WTC11 (cell line): ENCODE measurements around the gene TMEM80. TPM values are rescaled to one million over a fixed set of nuclear protein-coding genes. Genes with fewer than 3 reads are reported as not detected.

Experiments used
- ATAC-seq: fragments of 200-7000 bp; cut with Tn5 transposase; 2 replicates; pipeline ENCODE4 v1.10.0; 2021; ENCODE audit warnings: mild to moderate bottlenecking, moderate library complexity
- CTCF ChIA-PET: fragments of 300-600 bp; sonication (Branson Sonifier 250); formaldehyde crosslinking; loops from one replicate; lab custom pipeline; 2021; ENCODE audit warnings: antibody characterized with exemption; lab: Charles Lee
- POLR2A ChIA-PET: fragments of 350-600 bp; sonication (Branson Sonifier 250); formaldehyde crosslinking; loops from one replicate; lab custom pipeline; 2021; ENCODE audit warnings: antibody characterized with exemption; lab: Charles Lee
- DNase-seq: peaks from one replicate; pipeline ENCODE4 v3.0.0; 2021; ENCODE audit warnings: low spot score
- H3K27ac Mint-ChIP-seq: 2 replicates; pipeline ENCODE4 v1.8.0; 2021; ENCODE audit warnings: mixed read lengths
- H3K27me3 Mint-ChIP-seq: 2 replicates; pipeline ENCODE4 v1.8.0; 2021; ENCODE audit warnings: low read depth, mild to moderate bottlenecking, moderate library complexity, mixed read lengths
- H3K36me3 Mint-ChIP-seq: 2 replicates; pipeline ENCODE4 v1.8.0; 2021; ENCODE audit warnings: mixed read lengths
- H3K4me1 Mint-ChIP-seq: 2 replicates; pipeline ENCODE4 v1.8.0; 2022; ENCODE audit warnings: mixed read lengths
- H3K4me3 Mint-ChIP-seq: 2 replicates; pipeline ENCODE4 v1.8.0; 2021; ENCODE audit warnings: mild to moderate bottlenecking, moderate library complexity, mixed read lengths
- H3K9me3 Mint-ChIP-seq: 2 replicates; pipeline ENCODE4 v1.8.0; 2021; ENCODE audit warnings: mixed read lengths
- ATF3 ChIP-seq: sonication (generic); formaldehyde crosslinking; conservative IDR thresholded peaks from 2 replicates; pipeline ENCODE4 v1.8.1; 2022; ENCODE audit warnings: mild to moderate bottlenecking, missing genetic modification reagents
- CTCF ChIP-seq: fragments of 200-600 bp; IDR thresholded peaks from 2 replicates; pipeline ENCODE4 v1.8.0; 2022; ENCODE audit warnings: antibody characterized with exemption
- EMX1 ChIP-seq: fragments of 250-450 bp; sonication (Bioruptor Pico); IDR thresholded peaks from 2 replicates; pipeline ENCODE4 v1.8.0; 2021; ENCODE audit warnings: mild to moderate bottlenecking
- GRHL2 ChIP-seq: fragments of 250-450 bp; sonication (Bioruptor Pico); IDR thresholded peaks from 2 replicates; pipeline ENCODE4 v1.8.0; 2022; ENCODE audit warnings: mild to moderate bottlenecking, moderate library complexity; ENCODE audit not compliant: insufficient replicate concordance, severe bottlenecking
- MAX ChIP-seq: sonication (generic); formaldehyde crosslinking; IDR thresholded peaks from 2 replicates; pipeline ENCODE4 v1.8.0; 2022; ENCODE audit warnings: mild to moderate bottlenecking, missing genetic modification reagents
- OVOL2 ChIP-seq: fragments of 250-450 bp; sonication (Bioruptor Pico); IDR thresholded peaks from 2 replicates; pipeline ENCODE4 v1.9.0; 2021; ENCODE audit warnings: mild to moderate bottlenecking, borderline replicate concordance
- PRRX2 ChIP-seq: fragments of 250-450 bp; sonication (Bioruptor Pico); IDR thresholded peaks from 2 replicates; pipeline ENCODE4 v1.8.0; 2021; ENCODE audit warnings: mild to moderate bottlenecking
- RELA ChIP-seq: sonication (generic); formaldehyde crosslinking; IDR thresholded peaks from 2 replicates; pipeline ENCODE4 v1.8.1; 2022; ENCODE audit warnings: missing genetic modification reagents, mild to moderate bottlenecking, borderline replicate concordance
- ZNF219 ChIP-seq: sonication (generic); formaldehyde crosslinking; IDR thresholded peaks from 2 replicates; pipeline ENCODE4 v1.8.0; 2023; ENCODE audit warnings: missing genetic modification reagents, mild to moderate bottlenecking, borderline replicate concordance
- total RNA-seq: library from RNA; stranded (reverse); gene quantifications from 3 replicates; pipeline ENCODE4 v1.2.3, GENCODE V29; 2021
- TF ChIP-seq, protein P1 (sequence below): fragments of 250-450 bp; sonication (Bioruptor Pico); IDR thresholded peaks from 2 replicates; pipeline ENCODE4 v1.9.0; 2021; ENCODE audit warnings: mild to moderate bottlenecking
- TF ChIP-seq, protein P2 (sequence below): fragments of 250-450 bp; sonication (Bioruptor Pico); IDR thresholded peaks from 2 replicates; pipeline ENCODE4 v1.9.0; 2021; ENCODE audit warnings: moderate library complexity, mild to moderate bottlenecking, inconsistent platforms, borderline replicate concordance

TMEM80 gene
- total RNA-seq, 1 experiment from 2014 or later: 23.4 TPM

GRCh38 chr11:660681-661444 is 34.8 kb upstream of the TMEM80 start (continued):
- TF ChIP-seq ZNF219 (CRISPR knock-in tag): no peak
- TF ChIP-seq, protein P1, sequence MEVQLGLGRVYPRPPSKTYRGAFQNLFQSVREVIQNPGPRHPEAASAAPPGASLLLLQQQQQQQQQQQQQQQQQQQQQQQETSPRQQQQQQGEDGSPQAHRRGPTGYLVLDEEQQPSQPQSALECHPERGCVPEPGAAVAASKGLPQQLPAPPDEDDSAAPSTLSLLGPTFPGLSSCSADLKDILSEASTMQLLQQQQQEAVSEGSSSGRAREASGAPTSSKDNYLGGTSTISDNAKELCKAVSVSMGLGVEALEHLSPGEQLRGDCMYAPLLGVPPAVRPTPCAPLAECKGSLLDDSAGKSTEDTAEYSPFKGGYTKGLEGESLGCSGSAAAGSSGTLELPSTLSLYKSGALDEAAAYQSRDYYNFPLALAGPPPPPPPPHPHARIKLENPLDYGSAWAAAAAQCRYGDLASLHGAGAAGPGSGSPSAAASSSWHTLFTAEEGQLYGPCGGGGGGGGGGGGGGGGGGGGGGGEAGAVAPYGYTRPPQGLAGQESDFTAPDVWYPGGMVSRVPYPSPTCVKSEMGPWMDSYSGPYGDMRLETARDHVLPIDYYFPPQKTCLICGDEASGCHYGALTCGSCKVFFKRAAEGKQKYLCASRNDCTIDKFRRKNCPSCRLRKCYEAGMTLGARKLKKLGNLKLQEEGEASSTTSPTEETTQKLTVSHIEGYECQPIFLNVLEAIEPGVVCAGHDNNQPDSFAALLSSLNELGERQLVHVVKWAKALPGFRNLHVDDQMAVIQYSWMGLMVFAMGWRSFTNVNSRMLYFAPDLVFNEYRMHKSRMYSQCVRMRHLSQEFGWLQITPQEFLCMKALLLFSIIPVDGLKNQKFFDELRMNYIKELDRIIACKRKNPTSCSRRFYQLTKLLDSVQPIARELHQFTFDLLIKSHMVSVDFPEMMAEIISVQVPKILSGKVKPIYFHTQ: no peak

DNA sequence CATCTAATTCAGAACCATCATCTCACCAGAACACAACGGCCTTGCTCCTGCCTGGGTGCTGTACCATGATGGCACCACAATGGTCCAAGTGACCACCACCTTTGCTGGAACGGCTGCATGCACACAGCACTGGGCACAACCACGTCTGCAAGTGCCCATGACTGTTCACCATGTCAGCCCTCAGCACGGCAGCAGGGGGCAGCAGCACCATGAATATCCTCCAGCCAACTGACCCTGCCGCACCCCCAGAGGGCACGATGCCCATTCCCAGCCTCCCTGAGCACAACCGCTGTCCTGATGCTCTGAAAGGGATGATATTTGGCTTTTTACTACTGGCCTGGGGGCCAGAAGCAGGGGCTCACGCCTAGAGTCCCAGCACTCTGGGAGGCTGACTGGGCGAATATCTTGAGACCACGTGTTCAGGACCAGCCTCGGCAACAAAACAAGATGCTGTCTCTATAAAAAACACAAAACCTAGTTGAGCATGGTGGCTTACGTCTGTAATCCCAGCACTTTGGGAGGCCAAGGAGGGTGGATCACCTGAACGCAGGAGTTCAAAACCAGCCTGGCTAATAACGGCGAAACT is 32.8 kb upstream of the TMEM80 start:
- ChIA-PET POLR2A (no interaction called here), CTCF (interaction anchor here (0.6 to 1.0 kb wide), 3 partner anchors 34 to 70 kb away, joined by 3 to 4 read pairs (median 3); no protein-coding TSS in a partner anchor)
- TF ChIP-seq EMX1 (CRISPR knock-in tag) (no peak), OVOL2 (CRISPR knock-in tag) (no peak), CTCF (peak; percentile 67), ATF3 (CRISPR knock-in tag) (no peak)
- peak; percentile 79 for DNase-seq
- H3K36me3 Mint-ChIP-seq: peaks cover 31% of the 10 kb centered on the region
- peak; percentile 93 for ATAC-seq
- no peak overlapping the region for H3K4me3 Mint-ChIP-seq
- peak overlapping the region; percentile 85 for H3K27ac Mint-ChIP-seq
- no peaks in the 10 kb centered on the region for H3K27me3 Mint-ChIP-seq
- H3K4me1 Mint-ChIP-seq: no peaks in the 10 kb centered on the region
- H3K9me3 Mint-ChIP-seq: 0 out of 2 replicates have a peak, but pooled peaks cover 3% of the 10 kb centered on the region

GRCh38 chr11:665062-665703 is 30.4 kb upstream of the TMEM80 start:
- CTCF ChIA-PET: interaction anchor here (0.9 to 1.2 kb wide), 2 partner anchors 32 to 63 kb away, joined by 3 read pairs; no protein-coding TSS in a partner anchor
- H3K27me3 Mint-ChIP-seq: no peaks in the 10 kb centered on the region
- ATAC-seq (no peak), DNase-seq (no peak)
- 0 out of 2 replicates have a peak, but pooled peaks cover 3% of the 10 kb centered on the region for H3K9me3 Mint-ChIP-seq
- no peak overlapping the region for H3K4me3 Mint-ChIP-seq
- no peak overlapping the region; the same call in 1 of the 2 replicates for H3K27ac Mint-ChIP-seq
- TF ChIP-seq GRHL2 (CRISPR knock-in tag) (no peak), PRRX2 (CRISPR knock-in tag) (no peak), MAX (CRISPR knock-in tag) (no peak), RELA (CRISPR knock-in tag) (no peak)
- TF ChIP-seq, protein P2, sequence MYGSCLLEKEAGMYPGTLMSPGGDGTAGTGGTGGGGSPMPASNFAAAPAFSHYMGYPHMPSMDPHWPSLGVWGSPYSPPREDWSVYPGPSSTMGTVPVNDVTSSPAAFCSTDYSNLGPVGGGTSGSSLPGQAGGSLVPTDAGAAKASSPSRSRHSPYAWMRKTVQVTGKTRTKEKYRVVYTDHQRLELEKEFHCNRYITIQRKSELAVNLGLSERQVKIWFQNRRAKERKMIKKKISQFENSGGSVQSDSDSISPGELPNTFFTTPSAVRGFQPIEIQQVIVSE (CRISPR knock-in tag): no peak
- POLR2A ChIA-PET: no interaction called here
- peaks cover 30% of the 10 kb centered on the region for H3K36me3 Mint-ChIP-seq
- no peaks in the 10 kb centered on the region for H3K4me1 Mint-ChIP-seq
